Measurements from ENCODE around the gene PIGB. TPM values are rescaled to one million over a fixed set of nuclear protein-coding genes. Genes with fewer than 3 reads are reported as not detected.

The PIGB gene
- total and polyA plus RNA-seq, 4 experiments from 2014 or later: 13.0 to 28.6 (median 22.5) TPM

DNA sequence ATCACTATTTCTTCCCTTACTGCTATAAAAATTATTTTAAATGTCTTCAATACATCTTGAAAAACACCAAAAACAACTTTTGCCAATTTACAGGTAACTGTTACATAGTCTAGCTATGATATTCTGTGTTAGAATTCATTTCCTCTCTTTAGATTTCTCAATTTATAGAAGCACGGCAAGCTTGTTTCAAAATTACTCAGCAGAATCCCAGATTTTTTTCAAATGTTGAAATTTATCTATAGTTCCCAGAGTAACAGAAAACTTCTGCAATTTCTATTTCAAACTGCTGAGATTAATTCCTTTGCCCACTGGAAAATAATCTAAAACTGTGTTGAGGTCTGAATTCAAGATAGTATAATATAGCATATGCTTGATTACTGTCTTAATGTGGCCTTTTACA, 48.0 kb downstream of the PIGB start:
- Histone ChIP-seq H3K4me3 (ENCODE audit: low read length in 2 of 2) (no peak overlapping the region), H3K36me3 (ENCODE audit: insufficient read depth, low read length) (peaks cover 5% of the 10 kb centered on the region), H3K27ac (ENCODE audit: low read depth, low read length) (no peak overlapping the region), H3K27me3 (ENCODE audit: insufficient read depth, low read length) (no peaks in the 10 kb centered on the region), H3K4me1 (ENCODE audit: insufficient read depth, low read length) (no peaks in the 10 kb centered on the region), H3K9me3 (ENCODE audit: control insufficient read depth in 1 of 2, low read length in 2 of 2) (no peaks in the 10 kb centered on the region)
- CTCF ChIA-PET (ENCODE audit: partially characterized antibody): interaction anchor here (1.4 kb wide), 1 partner anchor 73 kb away, joined by 5 read pairs; no protein-coding TSS in a partner anchor
- H3K36me3 Mint-ChIP-seq: peaks cover 28 to 47% of the 10 kb centered on the region in 2 donors
- no peak overlapping the region for H3K4me3 Mint-ChIP-seq
- H3K27me3 Mint-ChIP-seq: no peaks in the 10 kb centered on the region
- no peaks in the 10 kb centered on the region for H3K4me1 Mint-ChIP-seq
- DNase-seq: no peak
- intact Hi-C loops (cut with micrococcal nuclease): no loop called here
- POLR2A ChIA-PET (ENCODE audit: partially characterized antibody): interaction anchor here (1.3 kb wide), 1 partner anchor 8 kb away, joined by 3 read pairs; no protein-coding TSS in a partner anchor
- H3K9me3 Mint-ChIP-seq: no peaks in the 10 kb centered on the region
- peak overlapping the region in 2 of 7 donors; percentile 10 to 21 for H3K27ac Mint-ChIP-seq

DNA sequence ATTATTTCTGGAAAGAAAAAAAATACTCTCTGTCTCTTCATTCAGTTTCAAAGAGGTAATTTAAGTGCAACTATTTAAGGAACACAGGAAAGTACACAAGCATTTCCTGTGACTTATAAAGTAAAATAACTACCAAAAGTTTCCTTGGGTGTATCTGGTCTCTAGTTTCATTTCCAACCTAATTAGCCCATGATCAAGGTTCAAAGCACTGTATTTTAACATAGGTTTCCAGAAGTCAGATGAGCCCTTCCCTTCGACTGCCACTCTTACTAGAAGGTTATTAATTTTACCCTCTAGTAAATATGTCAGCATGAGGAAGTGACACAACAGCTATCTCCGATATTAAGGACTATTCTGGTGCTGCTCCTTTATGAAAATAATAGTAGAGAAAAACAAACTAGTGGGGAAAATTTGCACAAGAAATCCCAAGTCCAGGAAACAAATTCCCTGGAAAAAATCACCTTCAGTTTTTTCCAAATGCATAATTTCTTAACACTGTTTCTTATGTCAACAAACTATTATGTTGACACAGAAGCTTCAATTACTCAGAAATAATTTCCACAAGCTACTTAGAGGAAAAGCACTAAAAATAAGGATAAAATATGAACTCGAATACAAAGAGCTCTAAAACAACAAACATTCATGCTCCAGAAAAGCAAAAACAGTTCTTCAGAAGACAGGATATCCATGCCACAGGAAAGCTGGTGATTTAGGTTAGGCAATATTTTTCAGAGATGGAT, 53.8 kb downstream of the PIGB start:
- Histone ChIP-seq H3K27me3 (ENCODE audit: insufficient read depth, low read length) (no peaks in the 10 kb centered on the region), H3K36me3 (ENCODE audit: insufficient read depth, low read length) (peaks cover 25% of the 10 kb centered on the region), H3K4me1 (ENCODE audit: insufficient read depth, low read length) (no peaks in the 10 kb centered on the region), H3K27ac (ENCODE audit: low read depth, low read length) (no peak overlapping the region), H3K4me3 (ENCODE audit: low read length in 2 of 2) (no peak overlapping the region), H3K9me3 (ENCODE audit: control insufficient read depth in 1 of 2, low read length in 2 of 2) (no peaks in the 10 kb centered on the region)
- intact Hi-C loops (cut with micrococcal nuclease): no loop called here
- no peak overlapping the region for H3K4me3 Mint-ChIP-seq
- ChIA-PET POLR2A (ENCODE audit: partially characterized antibody) (interaction anchor here (0.6 kb wide), 1 partner anchor 9 kb away, joined by 3 read pairs; no protein-coding TSS in a partner anchor), CTCF (ENCODE audit: partially characterized antibody) (interaction anchor here (1.2 kb wide), 1 partner anchor 15 kb away, joined by 4 read pairs; no protein-coding TSS in a partner anchor)
- H3K27me3 Mint-ChIP-seq: no peaks in the 10 kb centered on the region
- no peaks in the 10 kb centered on the region for H3K9me3 Mint-ChIP-seq
- peak overlapping the region in 3 of 7 donors; percentile 10 to 85 (median 13) for H3K27ac Mint-ChIP-seq
- H3K4me1 Mint-ChIP-seq: peaks cover 0 to 5% (median 2%) of the 10 kb centered on the region in 4 donors
- H3K36me3 Mint-ChIP-seq: peaks cover 38 to 68% of the 10 kb centered on the region in 2 donors
- no peak for DNase-seq

DNA sequence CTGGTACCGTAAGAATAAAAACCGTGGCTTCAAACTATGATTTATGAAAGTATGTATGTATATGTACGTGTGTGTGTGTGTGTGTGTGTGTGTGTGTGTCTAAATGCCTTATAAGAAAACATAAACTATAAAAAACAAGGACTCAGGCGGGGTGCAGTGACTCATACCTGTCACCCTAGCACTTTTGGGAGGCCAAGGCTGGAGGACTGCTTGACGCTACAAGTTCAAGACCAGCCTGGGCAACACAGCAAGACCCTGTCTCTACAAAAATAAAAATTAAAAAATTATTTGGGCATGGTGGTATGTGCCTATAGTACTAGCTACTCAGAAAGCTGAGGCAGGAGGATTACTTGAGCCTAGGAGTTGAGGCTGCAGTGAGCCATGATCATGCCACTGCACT, 60.1 kb downstream of the PIGB start:
- H3K27me3 Mint-ChIP-seq: no peaks in the 10 kb centered on the region
- H3K9me3 Mint-ChIP-seq: no peaks in the 10 kb centered on the region
- H3K27ac Mint-ChIP-seq: no peak overlapping the region
- no peaks in the 10 kb centered on the region for H3K4me1 ChIP-seq (ENCODE audit: insufficient read depth, low read length)
- H3K4me3 Mint-ChIP-seq: no peak overlapping the region
- no peak for DNase-seq
- intact Hi-C loops (cut with micrococcal nuclease): no loop called here
- H3K36me3 Mint-ChIP-seq: peaks cover 30 to 59% of the 10 kb centered on the region in 2 donors
- H3K4me3 ChIP-seq (ENCODE audit: low read length in 2 of 2): no peak overlapping the region
- ChIA-PET CTCF (ENCODE audit: partially characterized antibody) (no interaction called here), POLR2A (ENCODE audit: partially characterized antibody) (no interaction called here)
- no peaks in the 10 kb centered on the region for H3K9me3 ChIP-seq (ENCODE audit: control insufficient read depth in 1 of 2, low read length in 2 of 2)
- H3K27me3 ChIP-seq (ENCODE audit: insufficient read depth, low read length): no peaks in the 10 kb centered on the region
- peaks cover 23% of the 10 kb centered on the region for H3K36me3 ChIP-seq (ENCODE audit: insufficient read depth, low read length)
- no peak overlapping the region for H3K27ac ChIP-seq (ENCODE audit: low read depth, low read length)
- H3K4me1 Mint-ChIP-seq: peaks cover 0 to 5% (median 1%) of the 10 kb centered on the region in 4 donors

DNA sequence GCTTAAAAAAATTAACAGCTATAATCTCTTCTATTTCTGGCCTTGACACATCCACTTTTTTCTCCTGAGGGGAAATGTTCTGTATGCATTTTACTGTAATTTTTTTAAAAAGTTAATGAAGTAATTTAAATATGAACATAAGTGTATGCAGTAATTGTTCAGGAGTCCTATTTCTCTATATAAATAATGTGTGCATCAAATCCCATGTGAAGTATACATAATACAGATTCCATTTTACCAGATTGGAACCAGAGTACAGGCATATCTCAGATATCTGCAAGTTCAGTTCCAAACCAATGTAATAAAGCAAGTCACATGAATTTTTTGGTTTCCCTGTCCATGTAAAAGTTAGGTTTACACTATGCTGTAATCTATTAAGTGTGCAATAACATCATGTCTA, 62.6 kb downstream of the PIGB start:
- Histone ChIP-seq H3K4me3 (ENCODE audit: low read length in 2 of 2) (no peak overlapping the region), H3K4me1 (ENCODE audit: insufficient read depth, low read length) (no peaks in the 10 kb centered on the region), H3K36me3 (ENCODE audit: insufficient read depth, low read length) (peaks cover 14% of the 10 kb centered on the region), H3K9me3 (ENCODE audit: control insufficient read depth in 1 of 2, low read length in 2 of 2) (no peaks in the 10 kb centered on the region), H3K27ac (ENCODE audit: low read depth, low read length) (no peak overlapping the region), H3K27me3 (ENCODE audit: insufficient read depth, low read length) (no peaks in the 10 kb centered on the region)
- H3K4me3 Mint-ChIP-seq: no peak overlapping the region
- H3K27ac Mint-ChIP-seq: no peak overlapping the region
- ChIA-PET POLR2A (ENCODE audit: partially characterized antibody) (no interaction called here), CTCF (ENCODE audit: partially characterized antibody) (interaction anchor here (1.2 to 2.6 kb wide), 2 partner anchors 21 to 27 kb away, joined by 3 to 8 read pairs; partner anchors contain the start of genes CCPG1 and PIERCE2)
- no peaks in the 10 kb centered on the region for H3K9me3 Mint-ChIP-seq
- DNase-seq: no peak
- H3K27me3 Mint-ChIP-seq: no peaks in the 10 kb centered on the region
- intact Hi-C loops (cut with micrococcal nuclease): no loop called here
- H3K4me1 Mint-ChIP-seq: peaks cover 0 to 5% (median 1%) of the 10 kb centered on the region in 4 donors
- peaks cover 33 to 58% of the 10 kb centered on the region in 2 donors for H3K36me3 Mint-ChIP-seq

DNA sequence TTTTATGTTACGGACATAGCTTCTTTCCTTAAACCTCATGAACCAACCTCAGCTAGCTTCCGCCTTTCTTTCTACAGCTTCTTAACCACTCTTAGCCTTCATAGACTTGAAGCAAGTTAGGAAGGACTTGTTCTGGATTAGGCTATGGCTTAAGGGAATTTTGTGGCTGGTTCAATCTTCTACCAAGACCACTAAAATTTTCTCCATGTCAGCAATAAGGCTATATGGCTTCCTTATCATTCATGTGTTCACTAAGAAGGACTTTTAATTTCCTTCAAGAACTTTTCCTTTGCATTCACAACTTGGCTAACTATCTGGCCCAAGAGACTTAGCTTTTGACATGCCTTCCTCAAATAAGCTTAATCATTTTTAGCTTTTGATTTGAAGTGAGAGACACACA, 64.7 kb downstream of the PIGB start:
- ChIA-PET CTCF (ENCODE audit: partially characterized antibody) (interaction anchor here (1.3 to 2.6 kb wide), 2 partner anchors 25 to 56 kb away, joined by 4 to 8 read pairs; partner anchors contain the start of genes CCPG1 and PIERCE2), POLR2A (ENCODE audit: partially characterized antibody) (no interaction called here)
- H3K4me1 ChIP-seq (ENCODE audit: insufficient read depth, low read length): no peaks in the 10 kb centered on the region
- DNase-seq: no peak
- H3K9me3 Mint-ChIP-seq: no peaks in the 10 kb centered on the region
- H3K27me3 Mint-ChIP-seq: no peaks in the 10 kb centered on the region
- no peaks in the 10 kb centered on the region for H3K9me3 ChIP-seq (ENCODE audit: control insufficient read depth in 1 of 2, low read length in 2 of 2)
- peaks cover 38 to 50% of the 10 kb centered on the region in 2 donors for H3K36me3 Mint-ChIP-seq
- H3K4me1 Mint-ChIP-seq: peaks cover 0 to 5% (median 1%) of the 10 kb centered on the region in 4 donors
- no peaks in the 10 kb centered on the region for H3K27me3 ChIP-seq (ENCODE audit: insufficient read depth, low read length)
- no peak overlapping the region for H3K27ac Mint-ChIP-seq
- no peak overlapping the region for H3K27ac ChIP-seq (ENCODE audit: low read depth, low read length)
- peaks cover 14% of the 10 kb centered on the region for H3K36me3 ChIP-seq (ENCODE audit: insufficient read depth, low read length)
- no peak overlapping the region for H3K4me3 Mint-ChIP-seq
- intact Hi-C loops (cut with micrococcal nuclease): no loop called here
- H3K4me3 ChIP-seq (ENCODE audit: low read length in 2 of 2): no peak overlapping the region

DNA sequence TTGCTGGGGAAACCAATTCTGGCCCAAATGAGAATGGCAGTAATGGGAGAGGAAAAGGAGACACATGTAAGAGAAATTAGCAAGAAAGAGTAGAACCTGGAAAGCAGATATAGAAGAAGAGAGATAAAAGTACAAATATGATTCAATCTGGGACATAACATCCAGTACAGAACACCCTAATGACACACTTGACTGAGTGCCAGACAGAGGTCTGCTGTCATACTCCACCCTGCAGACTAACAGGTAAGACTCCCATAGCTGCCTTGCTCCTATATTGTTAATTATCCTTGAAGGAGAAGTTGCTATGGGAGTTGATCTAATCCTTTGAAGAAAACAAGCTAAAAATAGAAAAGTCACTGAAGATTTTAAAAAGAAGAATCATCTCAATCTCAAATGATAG, 68.0 kb downstream of the PIGB start:
- Histone ChIP-seq H3K27me3 (ENCODE audit: insufficient read depth, low read length) (no peaks in the 10 kb centered on the region), H3K27ac (ENCODE audit: low read depth, low read length) (no peak overlapping the region), H3K4me3 (ENCODE audit: low read length in 2 of 2) (no peak overlapping the region), H3K9me3 (ENCODE audit: control insufficient read depth in 1 of 2, low read length in 2 of 2) (no peaks in the 10 kb centered on the region), H3K4me1 (ENCODE audit: insufficient read depth, low read length) (no peaks in the 10 kb centered on the region), H3K36me3 (ENCODE audit: insufficient read depth, low read length) (peaks cover 14% of the 10 kb centered on the region)
- intact Hi-C loops (cut with micrococcal nuclease): no loop called here
- POLR2A ChIA-PET (ENCODE audit: partially characterized antibody): no interaction called here
- H3K4me3 Mint-ChIP-seq: no peak overlapping the region
- no peak for DNase-seq
- CTCF ChIA-PET (ENCODE audit: partially characterized antibody): no interaction called here
- no peak overlapping the region for H3K27ac Mint-ChIP-seq
- H3K27me3 Mint-ChIP-seq: no peaks in the 10 kb centered on the region
- no peaks in the 10 kb centered on the region for H3K9me3 Mint-ChIP-seq
- peaks cover 4 to 10% (median 6%) of the 10 kb centered on the region in 4 donors for H3K4me1 Mint-ChIP-seq
- H3K36me3 Mint-ChIP-seq: peaks cover 40 to 44% of the 10 kb centered on the region in 2 donors

DNA sequence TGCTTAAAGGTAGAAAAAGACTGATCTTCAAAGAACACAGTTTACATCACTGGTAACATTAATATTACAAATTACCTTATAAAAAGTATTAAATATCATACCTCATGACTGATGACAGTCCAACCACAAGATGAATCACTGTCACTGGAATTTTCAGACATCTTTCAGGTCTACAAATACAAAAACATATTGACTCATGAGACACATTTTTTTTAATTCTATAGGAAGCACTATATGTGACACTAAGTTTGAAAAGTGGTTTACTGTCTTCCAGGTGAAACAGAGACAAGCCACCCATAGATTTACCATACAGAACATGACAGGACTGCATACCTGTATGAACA, 70.2 kb downstream of the PIGB start:
- Mint-ChIP-seq H3K27me3 (no peaks in the 10 kb centered on the region), H3K27ac (peak overlapping the region in 2 of 7 donors; percentile 8 to 51), H3K36me3 (peaks cover 21 to 26% of the 10 kb centered on the region in 2 donors), H3K4me1 (peaks cover 2 to 9% (median 6%) of the 10 kb centered on the region in 4 donors), H3K9me3 (no peaks in the 10 kb centered on the region), H3K4me3 (no peak overlapping the region)
- Histone ChIP-seq H3K9me3 (ENCODE audit: control insufficient read depth in 1 of 2, low read length in 2 of 2) (no peaks in the 10 kb centered on the region), H3K27ac (ENCODE audit: low read depth, low read length) (no peak overlapping the region), H3K36me3 (ENCODE audit: insufficient read depth, low read length) (peaks cover 10% of the 10 kb centered on the region), H3K27me3 (ENCODE audit: insufficient read depth, low read length) (no peaks in the 10 kb centered on the region), H3K4me3 (ENCODE audit: low read length in 2 of 2) (no peak overlapping the region), H3K4me1 (ENCODE audit: insufficient read depth, low read length) (no peaks in the 10 kb centered on the region)
- intact Hi-C loops (cut with micrococcal nuclease): no loop called here
- ChIA-PET CTCF (ENCODE audit: partially characterized antibody) (no interaction called here), POLR2A (ENCODE audit: partially characterized antibody) (no interaction called here)
- DNase-seq: no peak

Data from CD4-positive, alpha-beta memory T cell (primary cell).